Measurements from ENCODE around the gene CCL14. TPM values are rescaled to one million over a fixed set of nuclear protein-coding genes. Genes with fewer than 3 reads are reported as not detected.

CCL14 gene
- not detected in 2 replicates for total RNA-seq

GRCh38 chr17:35986643-35987042 lies at the start of gene CCL14:
TSS of gene CCL14 (minus strand) at chr17:35986729. CDS start at chr17:35986649, 80 bp downstream.

DNA sequence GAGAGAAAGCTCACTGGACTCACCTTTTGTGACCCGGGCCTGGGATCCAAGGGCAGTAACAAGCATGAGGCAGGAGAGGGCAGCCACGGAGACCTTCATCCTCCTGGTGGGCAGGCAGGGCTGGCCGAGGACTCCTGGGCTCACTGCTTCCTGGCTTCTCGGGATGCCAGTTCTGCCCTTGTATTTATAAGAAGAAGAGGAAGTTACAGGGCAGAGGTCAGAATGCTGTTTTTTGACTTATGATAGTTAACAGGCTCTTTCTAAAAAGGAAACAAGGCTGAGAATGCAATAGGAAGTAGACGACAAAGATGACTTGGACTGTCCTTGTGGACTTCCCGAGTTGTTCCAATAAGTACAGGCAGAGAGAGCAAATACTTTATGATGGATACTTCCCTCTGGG lies 31.3 kb upstream of the CCL14 start, which contains the start of gene CCL23:
Gene CCL23, minus strand, starts transcription at position 174 of the 400 bp plus-strand sequence. Its CDS starts 75 bp downstream, at position 99.

GRCh38 chr17:36001110-36001771 lies 14.7 kb upstream of the CCL14 start, which contains the start of gene CCL15:
TSS of gene CCL15 (minus strand) at chr17:36001553. CDS start at chr17:36001492, 61 bp downstream.

DNA sequence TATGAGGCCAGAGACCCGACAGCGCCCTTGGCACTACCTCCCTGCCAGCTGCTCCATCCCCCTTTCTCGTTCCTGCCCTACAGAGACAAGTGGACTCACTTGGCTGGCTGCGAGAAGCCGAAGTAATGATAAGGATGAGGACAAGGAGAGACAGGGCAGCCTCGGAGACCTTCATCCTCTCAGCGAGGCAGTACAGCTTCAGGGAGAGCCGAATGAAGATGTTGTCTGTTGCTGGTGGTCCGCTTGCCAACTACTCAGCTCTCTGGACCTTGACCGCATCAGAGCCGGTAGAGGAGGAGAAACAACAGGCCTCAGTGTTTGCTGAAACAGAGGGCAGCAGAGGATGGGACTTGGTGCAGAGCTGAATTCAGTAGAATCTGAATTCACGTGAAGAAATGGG lies 5.3 kb downstream of the CCL14 start, which contains the start of gene CCL16:
Gene CCL16, minus strand, starts transcription at position 252 of the 400 bp plus-strand sequence. Its CDS starts 77 bp downstream, at position 175.

DNA sequence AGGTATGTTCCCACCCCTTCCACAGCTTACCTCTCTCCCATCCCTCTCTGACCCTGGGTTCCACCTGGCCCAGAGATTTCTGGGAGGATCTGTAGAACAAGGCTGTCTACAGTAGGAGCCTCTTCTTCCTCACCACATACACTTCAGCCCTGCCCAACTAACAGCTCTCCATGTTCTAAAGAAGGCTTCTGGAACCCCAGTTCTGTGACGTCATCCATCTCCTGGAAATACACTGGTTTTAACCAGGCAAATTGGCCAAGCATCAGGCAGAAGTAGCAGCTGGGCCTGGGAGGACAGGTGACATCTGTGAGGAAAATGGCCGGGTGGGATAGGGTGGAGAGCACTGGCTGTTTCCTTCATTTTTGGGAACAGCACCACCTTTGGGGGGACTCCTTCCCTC lies 43.0 kb downstream of the CCL14 start, which contains the start of gene LYZL6:
Gene LYZL6, minus strand, starts transcription at position 177 of the 400 bp plus-strand sequence. CDS start 4,357 bp downstream, outside the sequence.

Other genes with a start within 250 kb of the CCL14 start
- not detected in 2 replicates for gene GAS2L2, start 233.5 kb downstream of the CCL14 start, total RNA-seq
- not detected in 2 replicates for gene C17orf50, start 225.8 kb downstream of the CCL14 start, total RNA-seq
- 0.49 and 1.3 TPM in 2 replicates for gene MMP28, start 191.1 kb downstream of the CCL14 start, total RNA-seq
- gene TAF15, start 177.2 kb downstream of the CCL14 start, total RNA-seq: 31.1 and 51.2 TPM in 2 replicates
- not detected in 2 replicates for gene HEATR9, start 117.8 kb downstream of the CCL14 start, total RNA-seq
- not detected in 2 replicates for gene CCL5, start 106.4 kb downstream of the CCL14 start, total RNA-seq
- 0.25 and 1.3 TPM in 2 replicates for gene RDM1, start 56.0 kb downstream of the CCL14 start, total RNA-seq
- not detected in 2 replicates for gene LYZL6, start 43.0 kb downstream of the CCL14 start, total RNA-seq
- not detected in 2 replicates for gene CCL16, start 5.2 kb downstream of the CCL14 start, total RNA-seq
- gene CCL15, start 14.8 kb upstream of the CCL14 start, total RNA-seq: not detected in 2 replicates
- not detected in 2 replicates for gene CCL23, start 31.2 kb upstream of the CCL14 start, total RNA-seq
- not detected in 2 replicates for gene CCL18, start 77.5 kb upstream of the CCL14 start, total RNA-seq
- gene CCL3, start 103.4 kb upstream of the CCL14 start, total RNA-seq: not detected in 2 replicates
- not detected in 2 replicates for gene CCL4, start 117.1 kb upstream of the CCL14 start, total RNA-seq
- gene TBC1D3B, start 189.9 kb upstream of the CCL14 start, total RNA-seq: 1.8 TPM in 1 of 2 replicates, not detected in the other
- not detected in 2 replicates for gene CCL3L1, start 210.0 kb upstream of the CCL14 start, total RNA-seq
- not detected in 2 replicates for gene CCL4L2, start 224.3 kb upstream of the CCL14 start, total RNA-seq

Measured in mesangial cell (primary cell).